GM18519 (cell line): ENCODE results near the gene MEPCE.

Experiments
- ATAC-seq: cut with Tn5 transposase; IDR thresholded peaks from one replicate; pipeline ENCODE4 v1.9.1; 2021; ENCODE audit warnings: mild to moderate bottlenecking, moderate library complexity; ENCODE audit not compliant: unreplicated experiment, low FRiP score

The MEPCE gene

DNA sequence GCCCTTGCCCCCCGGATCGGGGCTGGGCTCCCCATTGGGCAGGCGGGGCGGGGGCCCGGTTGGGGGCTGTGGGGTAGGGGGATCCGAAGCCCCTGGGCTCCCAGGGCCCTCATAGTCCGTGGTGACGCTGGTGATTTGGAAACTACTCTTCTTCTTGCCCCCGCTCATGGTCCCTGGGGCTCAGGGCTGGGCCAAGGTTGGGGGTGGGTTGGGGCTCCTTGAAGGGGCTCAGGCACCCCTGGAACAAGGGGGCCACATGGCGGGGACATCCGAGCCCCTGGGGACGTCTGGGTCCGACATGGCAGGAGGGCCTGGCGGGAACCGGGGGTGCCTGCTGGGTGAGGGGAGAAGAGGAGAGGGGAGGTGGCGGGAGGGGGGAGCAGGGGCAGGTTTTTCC, 48.2 kb downstream of the MEPCE start:
- no peak for ATAC-seq

- no peak for ATAC-seq
These were observed 49.5 kb downstream of the MEPCE start, which contains the start of gene TSC22D4 for GRCh38 chr7:100478958-100479660. TSC22D4 (minus strand) TSS chr7:100479214; CDS start chr7:100478038, 1,176 bp downstream.

DNA sequence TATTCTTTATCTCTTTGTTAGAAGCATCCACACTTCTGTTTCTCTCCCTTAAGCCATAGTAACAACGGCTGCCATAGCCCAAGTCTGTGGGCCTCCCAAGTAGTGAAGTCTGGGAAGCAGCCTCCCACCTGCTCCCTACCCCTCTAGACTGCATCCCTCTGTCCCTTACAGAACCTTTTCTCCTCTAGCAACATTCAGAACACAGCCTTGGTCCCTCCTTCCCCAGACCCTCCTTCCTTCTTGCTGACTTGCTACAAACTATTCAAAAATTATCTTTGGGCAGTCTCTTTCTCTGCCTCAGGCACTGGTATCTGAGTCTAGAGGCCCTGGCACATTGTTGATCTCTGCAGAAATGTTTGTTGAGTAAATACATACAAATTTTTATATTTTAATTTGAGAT, 51.8 kb downstream of the MEPCE start:
- ATAC-seq: no peak

DNA sequence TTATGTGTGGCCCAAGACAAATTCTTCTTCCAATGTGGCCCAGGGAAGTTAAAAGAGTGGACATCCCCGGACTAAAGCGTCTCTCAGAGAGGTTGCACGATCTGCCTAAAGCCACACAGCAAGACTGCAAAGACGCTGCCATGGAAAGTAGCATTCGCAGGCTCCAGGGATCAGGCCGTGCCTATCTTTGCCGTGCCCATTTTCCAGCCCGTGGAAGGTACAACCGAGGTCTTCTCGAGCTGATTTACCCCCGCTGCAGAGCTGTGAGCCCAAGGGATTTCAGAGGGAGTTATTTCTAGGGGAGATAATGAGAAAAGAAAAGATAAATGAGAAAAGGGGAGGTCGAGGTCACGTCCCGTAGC, 53.1 kb downstream of the MEPCE start:
- ATAC-seq: no peak

- ATAC-seq: peak; percentile 42
These were observed 53.6 kb downstream of the MEPCE start for GRCh38 chr7:100483090-100483721.
